Right atrium auricular region (tissue), 2 donors: ENCODE measurements around the gene RABL3. TPM values are rescaled to one million over a fixed set of nuclear protein-coding genes. Genes with fewer than 3 reads are reported as not detected.
A peak's percentile ranks its signal among the peaks of the same experiment; 100 is the strongest.
"Not testable (repeated sequence)": the region's sequence is repeated elsewhere in the genome, so short reads cannot be mapped to it uniquely, and the experiment has no call there.

ENCODE experiments used
- DNase-seq: peaks from one replicate; pipeline ENCODE4 v3.0.0-alpha.2; 2019; ENCODE audit warnings: low spot score
- H3K27ac ChIP-seq, 2 donors: fragments of 200-600 bp; sonication (generic); 1 replicate in 1 of 2; 2 replicates in 1 of 2; pipeline ENCODE4 v1.5.1; 2016 to 2019
- H3K27me3 ChIP-seq, 2 donors: fragments of 200-600 bp; sonication (generic); one replicate each; pipeline versions ENCODE4 v1.5.1 to v1.6.0; 2017 to 2019
- H3K36me3 ChIP-seq: fragments of 200-600 bp; sonication (generic); one replicate; pipeline ENCODE4 v1.5.1; 2016
- H3K4me1 ChIP-seq, 2 donors: fragments of 200-600 bp; sonication (generic); one replicate each; pipeline versions ENCODE4 v1.5.1 to v1.6.0; 2017 to 2019
- H3K4me3 ChIP-seq, 2 donors: fragments of 200-600 bp; sonication (generic); 1 replicate in 1 of 2; 2 replicates in 1 of 2; pipeline ENCODE4 v1.5.1; 2017 to 2019; ENCODE audit warnings: mild to moderate bottlenecking in 1 of 2, moderate library complexity in 1 of 2
- H3K9me3 ChIP-seq, 2 donors: fragments of 200-600 bp; sonication (generic); one replicate each; pipeline ENCODE4 v1.5.1; 2019
- CTCF ChIP-seq, 2 donors: fragments of 200-600 bp; sonication (generic); IDR thresholded peaks; one replicate each; pipeline ENCODE4 v1.5.1; 2019; ENCODE audit warnings: antibody characterized with exemption in 2 of 2
- total RNA-seq, 2 donors: library from RNA; depleted of rRNA; stranded (reverse); fragments of >200 nt; gene quantifications; one replicate each; pipeline ENCODE4 v1.1.0, GENCODE V29; 2016

RABL3 gene
- total RNA-seq: 10 to 100 TPM in 1 of 2 donors, 1 to 10 TPM in 1; 7.6 to 14.2 TPM

GRCh38 chr3:120742198-120742848, at the start of gene RABL3, which contains the start of gene GTF2E1:
Gene RABL3 (minus strand): TSS chr3:120742516. CDS start chr3:120742507, 9 bp downstream.
Gene GTF2E1 (plus strand): TSS chr3:120742744. CDS start chr3:120750553, 7,809 bp downstream.
- Histone ChIP-seq H3K9me3 (no peaks in the 10 kb centered on the region), H3K36me3 (no peaks in the 10 kb centered on the region), H3K4me3 (peak within 1 kb of the TSS; percentile 81 to 83), H3K27me3 (no peaks in the 10 kb centered on the region), H3K27ac (peak within 1 kb of the TSS; percentile 96 to 97), H3K4me1 (peaks cover 0 to 19% of the 10 kb centered on the region in 2 donors)
- peak; percentile 99 for DNase-seq
- TF ChIP-seq CTCF (IDR thresholded peaks at IDR 0.05): no peak

GRCh38 chr3:120791913-120792312, 49.6 kb upstream of the RABL3 start:
- Histone ChIP-seq H3K36me3 (no peaks in the 10 kb centered on the region), H3K4me1 (no peaks in the 10 kb centered on the region), H3K27ac (no peak overlapping the region), H3K4me3 (no peak overlapping the region), H3K27me3 (no peaks in the 10 kb centered on the region), H3K9me3 (no peaks in the 10 kb centered on the region)
- no peak for DNase-seq
- TF ChIP-seq CTCF (IDR thresholded peaks at IDR 0.05): no peak

GRCh38 chr3:120791010-120791409, 48.7 kb upstream of the RABL3 start:
- H3K36me3 ChIP-seq: no peaks in the 10 kb centered on the region
- no peak for DNase-seq
- no peak overlapping the region for H3K4me3 ChIP-seq
- H3K27me3 ChIP-seq: no peaks in the 10 kb centered on the region
- no peaks in the 10 kb centered on the region for H3K4me1 ChIP-seq
- H3K9me3 ChIP-seq: no peaks in the 10 kb centered on the region
- H3K27ac ChIP-seq: no peak overlapping the region
- TF ChIP-seq CTCF (IDR thresholded peaks at IDR 0.05): no peak

- not testable (repeated sequence) for H3K27me3 ChIP-seq, H3K4me1 ChIP-seq, H3K36me3 ChIP-seq, H3K27ac ChIP-seq, H3K9me3 ChIP-seq, DNase-seq, H3K4me3 ChIP-seq
These were observed 43.5 kb upstream of the RABL3 start for GRCh38 chr3:120785832-120786231.

- Histone ChIP-seq H3K27me3 (no peaks in the 10 kb centered on the region), H3K36me3 (peaks cover 20% of the 10 kb centered on the region), H3K9me3 (no peaks in the 10 kb centered on the region), H3K4me1 (no peaks in the 10 kb centered on the region), H3K4me3 (no peak overlapping the region), H3K27ac (no peak overlapping the region)
- no peak for TF ChIP-seq CTCF (IDR thresholded peaks at IDR 0.05)
- DNase-seq: no peak
These were observed 38.7 kb upstream of the RABL3 start for GRCh38 chr3:120780977-120781376.

- H3K27me3 ChIP-seq: no peaks in the 10 kb centered on the region
- H3K36me3 ChIP-seq: peaks cover 20% of the 10 kb centered on the region
- H3K9me3 ChIP-seq: no peaks in the 10 kb centered on the region
- no peak overlapping the region for H3K27ac ChIP-seq
- H3K4me1 ChIP-seq: no peaks in the 10 kb centered on the region
- no peak for DNase-seq
- no peak overlapping the region for H3K4me3 ChIP-seq
- TF ChIP-seq CTCF (IDR thresholded peaks at IDR 0.05): no peak
These were observed 36.5 kb upstream of the RABL3 start for GRCh38 chr3:120778776-120779175.
